Effector memory CD8-positive, alpha-beta T cell (primary cell): ENCODE data around the gene STAMBP.

Experiments used
- ATAC-seq: fragments of 150-1000 bp; cut with Tn5 transposase; replicated peaks from 2 replicates; pipeline ENCODE4 v1.10.0; 2021; ENCODE audit warnings: mild to moderate bottlenecking, moderate library complexity
- DNase-seq, 3 experiments: peaks; one replicate each; pipeline ENCODE4 v3.0.0; 2021
- H3K27ac Mint-ChIP-seq, 2 donors: one replicate each; pipeline ENCODE4 v1.8.0; 2022; ENCODE audit warnings: mild to moderate bottlenecking in 2 of 2, mixed read lengths in 2 of 2, moderate library complexity in 2 of 2
- H3K27me3 Mint-ChIP-seq, 2 donors: one replicate each; pipeline ENCODE4 v1.8.0; 2022; ENCODE audit warnings: mixed read lengths in 2 of 2
- H3K36me3 Mint-ChIP-seq: one replicate; pipeline ENCODE4 v1.8.0; 2022; ENCODE audit warnings: mild to moderate bottlenecking, moderate library complexity, mixed read lengths; ENCODE audit not compliant: insufficient read depth
- H3K4me1 Mint-ChIP-seq, 2 donors: one replicate each; pipeline ENCODE4 v1.8.0; 2022; ENCODE audit warnings: low read depth in 2 of 2, mixed read lengths in 2 of 2
- H3K4me3 Mint-ChIP-seq, 2 donors: one replicate each; pipeline ENCODE4 v1.8.0; 2022; ENCODE audit warnings: mild to moderate bottlenecking in 2 of 2, mixed read lengths in 2 of 2, moderate library complexity in 2 of 2
- H3K9me3 Mint-ChIP-seq, 2 donors: one replicate each; pipeline ENCODE4 v1.8.0; 2022; ENCODE audit warnings: mixed read lengths in 2 of 2

Gene STAMBP

DNA sequence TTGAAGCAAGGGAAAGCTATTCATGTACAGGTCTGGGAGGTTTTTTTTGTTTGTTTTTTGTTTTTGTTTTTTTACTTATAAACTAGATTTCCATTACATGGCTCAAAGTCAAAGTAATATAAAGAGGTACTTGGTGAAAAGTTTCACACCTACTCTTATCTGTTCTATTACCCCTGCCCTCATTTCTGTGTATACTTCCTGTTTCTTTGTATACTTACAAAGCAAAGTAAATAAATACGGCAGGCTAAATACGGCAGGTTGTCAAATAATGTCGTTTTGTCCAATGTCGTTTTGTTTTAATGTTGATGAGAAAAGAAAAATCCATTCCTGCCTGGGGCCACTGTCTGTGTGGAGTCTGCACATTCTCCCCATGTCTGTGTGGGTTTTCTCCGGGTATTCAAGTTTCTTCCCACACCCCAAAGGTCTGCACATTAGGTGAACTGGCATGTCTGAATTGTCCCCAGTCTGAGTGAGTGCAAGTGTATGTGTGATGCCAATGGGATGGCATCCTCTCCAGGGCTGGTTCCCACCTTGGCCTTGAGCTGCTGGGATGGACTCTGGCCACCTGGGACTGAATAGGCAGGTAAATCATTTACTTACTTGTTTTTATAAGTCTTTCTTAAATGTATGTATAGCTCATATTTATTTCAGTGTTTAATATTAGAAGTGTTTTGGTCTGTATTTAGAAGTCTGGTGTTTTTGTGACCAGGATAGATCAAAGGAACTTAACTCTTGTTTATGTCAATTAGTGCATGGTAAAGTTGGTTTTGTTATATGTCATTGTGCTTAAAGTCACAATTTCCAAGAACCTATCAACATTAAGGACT lies 13.4 kb downstream of the STAMBP start:
- H3K9me3 Mint-ChIP-seq = no peaks in the 10 kb centered on the region
- peaks cover 32% of the 10 kb centered on the region for H3K36me3 Mint-ChIP-seq
- H3K27me3 Mint-ChIP-seq = no peaks in the 10 kb centered on the region
- no peak overlapping the region for H3K4me3 Mint-ChIP-seq
- DNase-seq (no peak), ATAC-seq (no peak)
- peak overlapping the region in 1 of 2 donors; percentile 26 for H3K27ac Mint-ChIP-seq
- H3K4me1 Mint-ChIP-seq = peaks cover 7 to 24% of the 10 kb centered on the region in 2 donors

DNA sequence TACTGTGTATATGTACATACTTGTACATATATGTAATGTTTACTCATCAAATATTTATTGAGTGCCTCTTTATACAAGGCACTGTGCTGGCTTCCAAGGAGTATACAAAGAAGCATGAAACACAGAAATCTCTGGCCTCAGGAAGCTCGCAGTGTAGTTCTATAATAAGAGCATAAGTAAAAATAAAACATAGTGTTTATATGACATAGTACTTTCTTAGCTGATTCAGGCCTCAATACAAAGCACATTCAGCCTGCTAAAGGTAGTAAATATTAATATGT lies 13.9 kb downstream of the STAMBP start:
- Mint-ChIP-seq H3K4me3 (no peak overlapping the region), H3K9me3 (no peaks in the 10 kb centered on the region), H3K36me3 (peaks cover 37% of the 10 kb centered on the region), H3K27me3 (no peaks in the 10 kb centered on the region), H3K4me1 (peaks cover 7 to 23% of the 10 kb centered on the region in 2 donors), H3K27ac (no peak overlapping the region)
- no peak for ATAC-seq
- DNase-seq = no peak

DNA sequence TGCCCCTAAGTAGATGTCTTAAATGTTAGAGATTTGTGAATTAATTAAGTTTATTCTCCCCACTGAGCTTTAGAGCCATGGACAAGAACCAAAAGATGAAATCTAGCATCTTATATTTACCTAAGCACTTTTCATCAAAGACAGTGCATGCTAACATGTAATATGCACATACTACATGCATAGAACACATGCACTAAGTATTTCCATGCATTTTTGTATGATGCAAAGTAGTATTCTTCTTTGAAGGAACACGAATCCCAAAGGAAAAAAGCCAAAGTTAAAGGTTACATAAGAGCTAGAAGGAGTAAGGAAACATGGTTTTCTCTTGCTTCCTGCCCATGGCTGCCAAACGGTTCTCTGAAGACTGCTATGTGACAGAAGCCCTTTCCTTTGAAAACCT lies 15.3 kb downstream of the STAMBP start:
- Mint-ChIP-seq H3K36me3 (peaks cover 50% of the 10 kb centered on the region), H3K4me1 (peaks cover 4 to 14% of the 10 kb centered on the region in 2 donors), H3K9me3 (no peaks in the 10 kb centered on the region)

DNA sequence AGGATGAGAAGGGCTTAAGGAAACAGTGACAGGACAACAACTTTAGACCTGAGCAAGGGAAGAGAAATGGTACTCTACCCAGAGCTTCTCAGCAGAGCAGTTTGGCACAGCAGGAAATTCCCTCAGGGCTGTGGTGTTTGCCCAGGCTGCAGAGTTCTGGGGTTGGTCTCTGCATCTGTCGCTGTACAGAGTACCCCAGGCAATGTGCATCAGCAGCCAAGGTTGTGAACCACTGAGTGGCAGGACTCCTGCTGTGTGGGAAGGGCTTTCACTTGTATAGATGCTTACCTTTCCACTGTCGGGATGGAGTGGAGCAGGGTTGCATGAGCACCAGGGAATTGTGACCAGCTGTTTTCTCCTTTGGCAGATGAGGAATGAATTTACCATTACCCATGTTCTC lies 21.2 kb downstream of the STAMBP start:
- no peaks in the 10 kb centered on the region for H3K9me3 Mint-ChIP-seq
- H3K4me3 Mint-ChIP-seq = no peak overlapping the region
- H3K4me1 Mint-ChIP-seq = no peaks in the 10 kb centered on the region
- H3K36me3 Mint-ChIP-seq = peaks cover 63% of the 10 kb centered on the region
- ATAC-seq (no peak), DNase-seq (no peak)
- H3K27ac Mint-ChIP-seq = no peak overlapping the region
- H3K27me3 Mint-ChIP-seq = no peaks in the 10 kb centered on the region

More for the DNA sequence above, 15.3 kb downstream of the STAMBP start:
- Mint-ChIP-seq H3K4me3 (no peak overlapping the region), H3K27me3 (no peaks in the 10 kb centered on the region), H3K27ac (peak overlapping the region in 1 of 2 donors; percentile 28)
- ATAC-seq = no peak
- no peak for DNase-seq

DNA sequence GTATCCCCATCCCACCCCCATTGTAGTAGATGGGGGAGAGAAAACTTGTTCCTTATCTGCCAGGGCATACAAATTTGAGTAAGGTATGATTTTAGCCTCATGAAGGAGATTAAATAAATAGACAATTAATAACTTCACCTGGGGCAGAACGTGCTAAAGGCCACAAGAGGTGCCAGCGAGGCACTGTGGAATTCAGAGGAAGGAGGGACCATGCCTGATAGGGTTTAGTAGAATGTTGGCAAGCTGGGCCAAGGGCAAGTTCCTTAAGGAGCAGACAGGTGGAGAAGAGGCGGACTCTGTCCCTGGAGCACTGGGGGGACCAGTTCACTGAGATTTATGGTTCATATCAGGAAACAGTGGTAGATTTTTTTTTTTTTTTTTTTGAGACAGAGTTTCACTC lies 22.5 kb downstream of the STAMBP start:
- no peak for DNase-seq

DNA sequence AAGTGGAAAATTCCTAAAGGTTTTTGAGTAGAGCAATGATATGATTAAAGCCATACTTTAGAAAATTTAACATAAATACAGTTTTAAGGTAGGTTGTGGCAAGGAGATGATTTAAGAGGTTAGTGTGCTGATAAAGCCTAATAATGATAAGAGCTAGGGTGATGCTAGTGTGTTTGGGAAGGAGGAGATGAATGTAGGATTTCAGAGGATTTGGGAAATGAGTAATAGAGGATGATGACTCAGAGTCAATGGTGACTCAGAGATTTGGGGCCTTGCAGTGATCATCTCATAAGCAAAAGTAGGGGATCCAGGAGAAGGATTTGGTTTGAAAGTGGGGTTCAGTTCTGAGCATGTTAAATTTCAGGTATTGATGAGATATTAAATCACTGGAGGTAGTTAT lies 23.3 kb downstream of the STAMBP start:
- H3K4me1 Mint-ChIP-seq = no peaks in the 10 kb centered on the region
- no peak overlapping the region for H3K4me3 Mint-ChIP-seq
- no peaks in the 10 kb centered on the region for H3K9me3 Mint-ChIP-seq
- no peak overlapping the region for H3K27ac Mint-ChIP-seq
- peaks cover 50% of the 10 kb centered on the region for H3K36me3 Mint-ChIP-seq
- no peak for DNase-seq
- ATAC-seq = no peak
- no peaks in the 10 kb centered on the region for H3K27me3 Mint-ChIP-seq

More for the DNA sequence above, 22.5 kb downstream of the STAMBP start:
- H3K4me3 Mint-ChIP-seq = no peak overlapping the region
- no peaks in the 10 kb centered on the region for H3K27me3 Mint-ChIP-seq
- ATAC-seq = no peak
- H3K4me1 Mint-ChIP-seq = no peaks in the 10 kb centered on the region
- peaks cover 58% of the 10 kb centered on the region for H3K36me3 Mint-ChIP-seq
- H3K9me3 Mint-ChIP-seq = no peaks in the 10 kb centered on the region
- H3K27ac Mint-ChIP-seq = peak overlapping the region in 1 of 2 donors; percentile 52

DNA sequence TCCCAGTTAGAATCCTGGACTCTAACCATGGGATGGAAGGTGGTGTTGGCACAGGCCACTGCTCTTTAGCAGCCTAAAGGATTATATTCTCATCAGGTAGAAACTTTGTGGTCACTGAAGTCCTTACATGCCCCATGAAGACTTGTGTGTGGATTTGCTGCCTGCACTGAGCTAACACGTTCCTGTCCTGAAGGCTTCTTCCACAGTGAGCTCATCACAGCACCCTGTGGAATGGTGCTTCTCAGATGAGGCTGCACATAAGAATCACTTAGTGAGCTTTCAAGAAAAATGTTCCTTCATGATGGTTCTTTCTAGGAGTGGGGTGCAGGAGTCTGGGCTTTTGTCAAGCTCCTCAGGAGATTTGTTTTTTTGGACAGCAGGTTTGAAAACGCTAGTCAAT lies 26.8 kb downstream of the STAMBP start:
- Mint-ChIP-seq H3K4me3 (no peak overlapping the region), H3K27ac (no peak overlapping the region), H3K36me3 (peaks cover 32% of the 10 kb centered on the region), H3K27me3 (no peaks in the 10 kb centered on the region), H3K9me3 (no peaks in the 10 kb centered on the region), H3K4me1 (no peaks in the 10 kb centered on the region)
- ATAC-seq (no peak), DNase-seq (no peak)

DNA sequence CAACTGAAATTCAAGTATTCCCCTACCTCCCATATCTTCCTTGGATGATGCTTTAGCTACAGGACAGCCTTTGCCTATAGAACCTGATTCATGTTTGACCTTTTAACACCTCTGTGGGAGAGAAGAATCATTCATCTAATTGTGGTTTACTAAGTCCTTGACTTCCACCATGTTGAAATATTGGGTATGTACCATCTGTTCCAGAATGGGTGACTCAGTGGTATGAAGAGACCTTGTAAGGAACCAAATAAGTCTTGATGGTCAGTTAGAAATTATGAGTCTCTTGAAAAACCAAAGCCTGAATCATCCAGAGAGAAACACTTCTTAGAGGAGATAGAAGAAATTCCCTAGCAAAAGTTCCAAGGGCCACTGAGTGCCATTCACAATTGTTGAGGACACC lies 27.5 kb downstream of the STAMBP start:
- H3K4me3 Mint-ChIP-seq = no peak overlapping the region
- no peak for DNase-seq
- H3K36me3 Mint-ChIP-seq = peaks cover 33% of the 10 kb centered on the region
- H3K27me3 Mint-ChIP-seq = no peaks in the 10 kb centered on the region
- no peaks in the 10 kb centered on the region for H3K4me1 Mint-ChIP-seq
- H3K27ac Mint-ChIP-seq = no peak overlapping the region
- H3K9me3 Mint-ChIP-seq = no peaks in the 10 kb centered on the region
- ATAC-seq = no peak

DNA sequence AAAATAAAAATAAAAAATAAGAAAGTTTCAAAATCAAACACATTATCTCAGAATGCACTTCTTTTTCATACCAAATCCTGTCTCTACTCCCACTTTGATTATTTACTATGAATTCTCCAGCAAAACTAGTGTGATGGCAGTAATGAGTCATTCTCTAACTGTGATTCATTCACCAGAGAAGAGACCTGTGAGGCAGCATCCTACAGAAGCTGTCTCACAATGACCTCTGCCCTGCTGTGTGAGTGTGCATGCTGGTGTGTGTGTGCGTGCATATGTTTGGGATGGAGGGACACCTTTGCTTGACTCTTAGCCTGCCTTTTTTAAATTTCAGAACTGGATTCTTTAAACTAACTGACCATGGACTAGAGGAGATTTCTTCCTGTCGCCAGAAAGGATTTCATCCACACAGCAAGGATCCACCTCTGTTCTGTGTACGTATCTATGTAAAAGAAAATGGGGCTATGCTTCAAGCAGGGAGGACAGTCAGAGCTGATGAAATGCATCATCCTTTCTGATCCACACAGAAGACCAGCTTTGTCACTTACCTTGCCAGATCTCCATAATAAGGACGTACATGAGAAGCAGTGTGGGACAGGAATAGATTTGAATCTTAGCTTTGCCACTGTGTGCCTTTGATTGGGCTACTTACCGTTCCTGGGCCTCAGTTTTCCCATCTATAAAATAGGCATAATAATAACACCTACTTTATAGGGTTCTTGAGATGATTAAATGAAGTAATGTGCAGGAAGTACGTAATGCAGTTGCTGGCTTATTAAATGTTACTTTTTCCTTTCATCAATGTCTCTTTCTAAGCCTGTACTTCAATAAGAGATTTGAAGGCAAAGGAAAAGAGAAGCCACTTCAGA lies 31.2 kb downstream of the STAMBP start:
- Mint-ChIP-seq H3K27ac (peak overlapping the region in 1 of 2 donors; percentile 65), H3K4me3 (no peak overlapping the region)
- no peak for ATAC-seq

DNA sequence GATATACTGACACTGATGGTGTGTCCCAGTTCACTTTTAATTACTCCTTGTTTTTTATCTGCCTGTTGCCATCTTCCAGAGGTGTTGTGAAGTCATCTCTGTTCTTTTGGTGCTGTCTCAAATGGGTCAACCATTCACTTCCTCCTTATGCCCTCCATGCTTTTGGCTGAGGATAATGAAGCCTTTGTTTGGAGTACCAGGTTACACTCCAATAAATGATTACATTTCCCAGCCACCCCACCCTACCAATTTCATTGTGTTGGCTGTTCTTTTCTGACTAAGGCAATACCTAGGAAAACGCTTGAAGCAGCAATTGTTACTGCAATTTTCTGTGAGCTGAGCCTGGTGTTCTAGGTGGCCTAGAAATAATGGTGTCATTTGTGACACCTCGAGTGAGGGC lies 34.2 kb downstream of the STAMBP start:
- Mint-ChIP-seq H3K27me3 (no peaks in the 10 kb centered on the region), H3K4me1 (peaks cover 0 to 2% of the 10 kb centered on the region in 2 donors), H3K4me3 (no peak overlapping the region), H3K36me3 (peaks cover 44% of the 10 kb centered on the region), H3K9me3 (no peaks in the 10 kb centered on the region), H3K27ac (peak overlapping the region in 1 of 2 donors; percentile 46)
- no peak for ATAC-seq
- DNase-seq = no peak

More for the DNA sequence above, 31.2 kb downstream of the STAMBP start:
- H3K36me3 Mint-ChIP-seq = peaks cover 47% of the 10 kb centered on the region
- DNase-seq = no peak
- peaks cover 0 to 2% of the 10 kb centered on the region in 2 donors for H3K4me1 Mint-ChIP-seq
- H3K27me3 Mint-ChIP-seq = no peaks in the 10 kb centered on the region
- no peaks in the 10 kb centered on the region for H3K9me3 Mint-ChIP-seq

DNA sequence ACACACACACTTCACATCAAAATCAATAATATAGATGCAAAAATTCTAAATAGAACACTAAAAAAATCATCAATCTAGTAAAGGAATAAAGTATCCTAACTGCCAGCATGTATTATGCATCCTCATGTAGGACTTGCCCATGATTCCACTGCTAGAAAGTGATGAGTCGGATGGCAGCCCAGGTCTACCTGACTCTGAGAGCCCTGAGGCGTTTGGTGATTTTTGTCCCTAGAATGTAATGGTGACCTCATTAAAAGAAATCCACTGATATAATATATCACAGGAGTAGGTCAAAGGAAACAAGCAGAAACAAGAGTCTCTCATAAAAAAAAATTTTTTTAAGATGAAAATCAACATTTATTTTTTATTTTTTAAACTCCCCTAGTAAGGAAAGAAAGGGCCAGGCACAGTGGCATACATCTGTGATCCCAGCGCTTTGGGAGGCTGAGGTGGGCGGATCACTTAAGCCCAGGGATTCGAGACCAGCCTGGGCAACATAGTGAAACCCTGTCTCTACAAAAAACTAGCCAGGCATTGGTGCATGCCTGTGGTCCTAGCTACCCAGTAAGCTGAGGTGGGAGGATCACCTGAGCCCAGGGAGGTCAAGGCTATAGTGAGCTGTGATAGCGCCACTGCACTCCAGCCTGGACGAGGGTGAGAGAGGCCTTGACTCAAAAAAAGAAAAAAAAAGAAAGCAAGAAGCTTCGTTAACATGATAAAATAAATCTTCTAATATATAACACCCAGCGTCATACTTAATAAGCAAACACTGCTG lies 39.6 kb downstream of the STAMBP start:
- Mint-ChIP-seq H3K4me1 (peaks cover 0 to 2% of the 10 kb centered on the region in 2 donors), H3K9me3 (no peaks in the 10 kb centered on the region), H3K36me3 (peaks cover 12% of the 10 kb centered on the region), H3K27me3 (no peaks in the 10 kb centered on the region), H3K4me3 (no peak overlapping the region), H3K27ac (peak overlapping the region in 1 of 2 donors; percentile 35)
- ATAC-seq (no peak), DNase-seq (no peak)

DNA sequence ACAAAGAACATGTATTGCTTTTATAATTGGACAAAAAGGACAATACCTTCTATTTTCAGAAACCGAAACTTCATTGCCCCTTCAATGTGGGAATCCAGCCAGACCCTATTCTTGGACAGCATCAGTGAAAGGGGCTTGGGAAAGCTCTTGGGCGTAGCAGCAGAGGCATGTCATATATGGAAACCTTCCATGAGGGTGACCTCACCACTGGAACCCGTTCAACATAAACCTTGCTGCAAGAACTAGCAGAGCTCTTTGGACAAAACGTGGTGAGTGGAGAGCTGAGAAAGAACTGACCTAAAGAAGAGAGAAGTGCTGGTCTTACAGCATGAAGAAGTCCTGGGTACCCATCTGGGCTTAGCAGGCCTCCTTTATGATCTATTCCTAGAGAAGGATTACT lies 41.3 kb downstream of the STAMBP start:
- Mint-ChIP-seq H3K27me3 (no peaks in the 10 kb centered on the region), H3K9me3 (no peaks in the 10 kb centered on the region), H3K27ac (no peak overlapping the region), H3K36me3 (peaks cover 7% of the 10 kb centered on the region), H3K4me1 (no peaks in the 10 kb centered on the region), H3K4me3 (no peak overlapping the region)
- DNase-seq = no peak
- ATAC-seq = no peak

DNA sequence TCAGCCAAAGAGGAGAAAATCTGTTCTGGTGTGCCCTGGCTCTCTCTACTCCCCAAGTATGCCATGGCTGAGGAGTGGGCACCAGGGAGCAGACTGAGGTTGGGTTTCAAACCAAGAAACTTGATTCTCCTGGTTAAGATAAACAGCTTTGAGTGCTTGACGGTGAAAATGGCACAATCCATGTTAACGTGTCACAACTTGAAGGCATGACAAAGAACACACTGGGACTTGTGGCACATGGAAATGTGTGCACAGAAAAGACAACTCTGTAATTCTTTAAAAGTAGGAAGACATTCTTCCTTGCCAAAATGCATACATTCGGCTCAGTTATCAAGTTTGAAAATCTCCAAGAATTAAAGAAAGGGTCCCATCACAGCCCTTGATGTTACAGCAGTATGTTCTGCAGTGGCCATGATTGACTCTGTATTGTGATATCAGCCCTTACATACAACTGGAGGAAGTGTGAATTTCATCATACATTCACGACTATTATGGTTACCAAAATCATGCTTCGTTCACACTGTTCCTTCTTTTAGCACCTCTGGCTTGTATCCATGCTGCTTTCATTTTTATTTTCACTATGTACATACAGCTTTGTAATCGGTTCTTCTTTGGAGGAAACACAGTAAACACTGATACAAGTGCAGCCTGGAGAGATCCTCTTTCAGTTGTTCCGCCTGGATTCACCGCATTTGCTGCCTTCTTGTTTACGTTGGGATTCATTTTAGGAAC lies 48.5 kb downstream of the STAMBP start:
- H3K4me3 Mint-ChIP-seq = no peak overlapping the region
- H3K36me3 Mint-ChIP-seq = no peaks in the 10 kb centered on the region
- H3K27ac Mint-ChIP-seq = no peak overlapping the region

More for the DNA sequence above, 48.5 kb downstream of the STAMBP start:
- Mint-ChIP-seq H3K4me1 (no peaks in the 10 kb centered on the region), H3K27me3 (peaks cover 0 to under 1% of the 10 kb centered on the region in 2 donors), H3K9me3 (no peaks in the 10 kb centered on the region)
- ATAC-seq (no peak), DNase-seq (no peak)
